CD14-positive monocyte (primary cell): ENCODE results near the gene GREB1L. TPM values are rescaled to one million over a fixed set of nuclear protein-coding genes. Genes with fewer than 3 reads are reported as not detected.

ENCODE experiments used
- DNase-seq, 3 donors: peaks; one replicate each; pipeline ENCODE4 v3.0.0-alpha.2; 2011 to 2022
- H2AFZ ChIP-seq: 2 replicates; pipeline ENCODE4 v1.6.0; 2012; ENCODE audit warnings: mild to moderate bottlenecking, low read depth, low read length, inconsistent platforms; ENCODE audit not compliant: insufficient read depth, poor library complexity, severe bottlenecking
- H3K27ac ChIP-seq, 2 donors: 1 replicate in 1 of 2; 2 replicates in 1 of 2; pipeline ENCODE4 v1.5.1; 2012 to 2013; ENCODE audit warnings: low read length in 2 of 2, control low read depth in 1 of 2, inconsistent platforms in 1 of 2, low read depth in 1 of 2, mild to moderate bottlenecking in 1 of 2
- H3K27me3 ChIP-seq, 2 donors: one replicate each; pipeline versions ENCODE4 v1.6.0 to v1.6.1; 2011 to 2013; ENCODE audit warnings: low read length in 2 of 2; ENCODE audit not compliant: control insufficient read depth in 2 of 2, insufficient read depth in 2 of 2
- H3K36me3 ChIP-seq, 2 donors: replicated peaks in 1 of 2; 1 replicate in 1 of 2; 2 replicates in 1 of 2; pipeline versions ENCODE4 v1.5.1 to v1.6.1; 2012 to 2013; ENCODE audit warnings: low read length in 2 of 2, control low read depth in 1 of 2, inconsistent platforms in 1 of 2, mild to moderate bottlenecking in 1 of 2; ENCODE audit not compliant: insufficient read depth in 2 of 2, control insufficient read depth in 1 of 2
- H3K4me1 ChIP-seq, 2 donors: 1 replicate in 1 of 2; 2 replicates in 1 of 2; pipeline versions ENCODE4 v1.5.1 to v1.6.1; 2012 to 2013; ENCODE audit warnings: low read length in 2 of 2, control low read depth in 1 of 2, inconsistent platforms in 1 of 2, mild to moderate bottlenecking in 1 of 2, moderate library complexity in 1 of 2; ENCODE audit not compliant: insufficient read depth in 2 of 2, control insufficient read depth in 1 of 2
- H3K4me2 ChIP-seq: replicated peaks from 2 replicates; pipeline ENCODE3; 2012; ENCODE audit warnings: low read length, moderate library complexity, mild to moderate bottlenecking; ENCODE audit not compliant: poor library complexity, severe bottlenecking; ENCODE audit errors: extremely low read depth
- H3K4me3 ChIP-seq, 3 experiments: fragments of 200-600 bp in 1 of 3; sonication (generic) in 1 of 3; replicated peaks in 1 of 3; 1 replicate in 2 of 3; 2 replicates in 1 of 3; pipeline ENCODE4 v1.5.1; 2011 to 2013; ENCODE audit warnings: low read length in 3 of 3, mild to moderate bottlenecking in 3 of 3, control low read depth in 2 of 3, low read depth in 2 of 3, inconsistent platforms in 1 of 3, moderate library complexity in 1 of 3
- H3K79me2 ChIP-seq: 2 replicates; pipeline ENCODE4 v1.6.0; 2012; ENCODE audit warnings: mild to moderate bottlenecking, control low read depth, inconsistent platforms, low read length, moderate library complexity; ENCODE audit not compliant: insufficient read depth
- H3K9ac ChIP-seq: 2 replicates; pipeline ENCODE4 v1.6.0; 2017; ENCODE audit warnings: low read length, mild to moderate bottlenecking; ENCODE audit not compliant: insufficient read depth, poor library complexity, severe bottlenecking
- H3K9me3 ChIP-seq, 2 donors: replicated peaks in 1 of 2; 1 replicate in 1 of 2; 2 replicates in 1 of 2; pipeline versions ENCODE4 v1.5.1 to v1.6.1; 2012 to 2013; ENCODE audit warnings: low read length in 2 of 2, control low read depth in 1 of 2; ENCODE audit not compliant: control insufficient read depth in 1 of 2, insufficient read depth in 1 of 2
- H4K20me1 ChIP-seq: 2 replicates; pipeline ENCODE4 v1.6.0; 2012; ENCODE audit warnings: mild to moderate bottlenecking, low read length, control low read depth, moderate library complexity; ENCODE audit not compliant: insufficient read depth
- H3K27ac Mint-ChIP-seq, 7 donors: one replicate each; pipeline ENCODE4 v1.8.0; 2020; ENCODE audit warnings: mild to moderate bottlenecking in 7 of 7, mixed read lengths in 7 of 7, moderate library complexity in 6 of 7, inconsistent platforms in 2 of 7
- H3K27me3 Mint-ChIP-seq, 3 donors: one replicate each; pipeline ENCODE4 v1.8.0; 2021 to 2022; ENCODE audit warnings: low read depth in 3 of 3, mild to moderate bottlenecking in 3 of 3, mixed read lengths in 3 of 3, moderate library complexity in 3 of 3, inconsistent platforms in 1 of 3
- H3K36me3 Mint-ChIP-seq, 2 donors: one replicate each; pipeline ENCODE4 v1.8.0; 2020; ENCODE audit warnings: mixed read lengths in 2 of 2, inconsistent platforms in 1 of 2, mild to moderate bottlenecking in 1 of 2
- H3K4me1 Mint-ChIP-seq: one replicate; pipeline ENCODE4 v1.8.0; 2020; ENCODE audit warnings: mild to moderate bottlenecking, mixed read lengths
- H3K4me3 Mint-ChIP-seq, 2 donors: one replicate each; pipeline ENCODE4 v1.8.0; 2020; ENCODE audit warnings: mild to moderate bottlenecking in 2 of 2, mixed read lengths in 2 of 2, moderate library complexity in 1 of 2
- H3K9me3 Mint-ChIP-seq, 7 donors: one replicate each; pipeline ENCODE4 v1.8.0; 2020 to 2022; ENCODE audit warnings: mixed read lengths in 7 of 7, mild to moderate bottlenecking in 6 of 7, moderate library complexity in 6 of 7, inconsistent platforms in 2 of 7
- CTCF ChIP-seq: fragments of 200-600 bp; IDR thresholded peaks from one replicate; pipeline ENCODE4 v1.8.0; 2022; ENCODE audit warnings: antibody characterized with exemption, mild to moderate bottlenecking
- WGBS: methylation state at CpG from one replicate; pipeline ENCODE4 v1.1.5; 2013; ENCODE audit warnings: missing lambda C conversion rate; ENCODE audit not compliant: insufficient coverage; 5-methylcytosine and 5-hydroxymethylcytosine counted together
- intact Hi-C, 2 donors: fragments of 100-400 bp; cut with micrococcal nuclease; formaldehyde crosslinking; loops; one replicate each; pipeline versions ENCODE4 v1.15.0 to v1.15.1; 2023
- polyA minus RNA-seq: library from RNA; depleted of rRNA, polyadenylated mRNA; stranded (reverse); fragments of >200 nt; gene quantifications from 2 replicates; pipeline ENCODE4 v1.2.3, GENCODE V29; 2012
- polyA plus RNA-seq, 3 donors: library from polyadenylated mRNA; depleted of rRNA in 1 of 3; unstranded in 2 of 3; stranded (reverse) in 1 of 3; fragments of 300-500 nt in 2 of 3; fragments of >200 nt in 1 of 3; fragmentation: Illumina TruSeq in 2 of 3; gene quantifications; 1 replicate in 2 of 3; 2 replicates in 1 of 3; pipeline ENCODE4 v1.2.3, GENCODE V29; 2012 to 2021
- total RNA-seq, 12 experiments: library from RNA in 1 of 12; stranded (reverse) in 1 of 12; fragments of 120-200 nt in 1 of 12; gene quantifications; one replicate each; pipeline ENCODE4 v1.2.4 and lab custom pipeline; 2013 to 2026; ENCODE audit warnings: mixed read lengths in 6 of 12, inconsistent platforms in 1 of 12

The GREB1L gene
- total RNA-seq (2013) = not detected
- polyA plus RNA-seq (under 1 TPM in 2 of 3 donors, not detected in 1; 0.02 to 0.03 TPM), polyA minus RNA-seq (under 0.01 TPM in 1 of 2 replicates, not detected in the other), total RNA-seq (lab: John Stamatoyannopoulos, UW) (0 to 6.3 (median 0.23) reads per million in 11 experiments)

- peaks cover 54 to 70% of the 10 kb centered on the region in 2 donors for H3K27me3 ChIP-seq
- Mint-ChIP-seq H3K4me1 (peaks cover 2% of the 10 kb centered on the region), H3K36me3 (no peaks in the 10 kb centered on the region), H3K27me3 (peaks cover 57 to 83% (median 75%) of the 10 kb centered on the region in 3 donors), H3K4me3 (peak within 1 kb of the TSS in 1 of 2 donors; percentile 78), H3K27ac (no peak within 1 kb of the TSS), H3K9me3 (peaks cover 0 to 13% (median 6%) of the 10 kb centered on the region in 7 donors)
- H4K20me1 ChIP-seq = no peaks in the 10 kb centered on the region
- TF ChIP-seq CTCF = no peak
- peak within 1 kb of the TSS; percentile 13 for H2AFZ ChIP-seq
- H3K9ac ChIP-seq = no peak within 1 kb of the TSS
- H3K4me3 ChIP-seq = no peak within 1 kb of the TSS
- H3K9me3 ChIP-seq = peaks cover 0 to 18% of the 10 kb centered on the region in 2 donors
- no peak for DNase-seq
- WGBS = under 1% methylated on average over 87 of the region's 87 CpGs
- no peaks in the 10 kb centered on the region for H3K4me1 ChIP-seq
- intact Hi-C loops = no loop called here
- H3K36me3 ChIP-seq = no peaks in the 10 kb centered on the region
- no peak within 1 kb of the TSS for H3K4me2 ChIP-seq
- no peaks in the 10 kb centered on the region for H3K79me2 ChIP-seq
- no peak within 1 kb of the TSS for H3K27ac ChIP-seq
Observed at GRCh38 chr18:21242141-21242779, at the start of gene GREB1L. Gene GREB1L, plus strand, starts transcription at chr18:21242232. Its CDS starts 141,287 bp downstream, at chr18:21383519.

- Mint-ChIP-seq H3K4me1 (no peaks in the 10 kb centered on the region), H3K9me3 (no peaks in the 10 kb centered on the region), H3K36me3 (no peaks in the 10 kb centered on the region), H3K27me3 (peaks cover 15 to 18% (median 15%) of the 10 kb centered on the region in 3 donors), H3K4me3 (no peak overlapping the region), H3K27ac (no peak overlapping the region)
- H3K4me1 ChIP-seq = no peaks in the 10 kb centered on the region
- no peaks in the 10 kb centered on the region for H3K36me3 ChIP-seq
- no peak overlapping the region for H3K9ac ChIP-seq
- WGBS = no CpG with 5 or more reads among the region's 5 CpGs
- no peaks in the 10 kb centered on the region for H3K79me2 ChIP-seq
- no peak for DNase-seq
- H4K20me1 ChIP-seq = no peaks in the 10 kb centered on the region
- peak overlapping the region; percentile 4 for H2AFZ ChIP-seq
- H3K4me3 ChIP-seq = no peak overlapping the region
- H3K27me3 ChIP-seq = peaks cover 4 to 6% of the 10 kb centered on the region in 2 donors
- H3K9me3 ChIP-seq = no peaks in the 10 kb centered on the region
- TF ChIP-seq CTCF = peak; percentile 34
- no peak overlapping the region for H3K27ac ChIP-seq
- intact Hi-C loops = no loop called here
- no peak overlapping the region for H3K4me2 ChIP-seq
Observed at GRCh38 chr18:21192308-21192624, 49.8 kb upstream of the GREB1L start.
